Hepatocyte (in vitro differentiated cells): Measurements from ENCODE around the gene PMPCA.

Experiments
- EZH2 ChIP-seq: fragments of 200-600 bp; sonication (generic); IDR thresholded peaks from 2 replicates; pipeline ENCODE4 v1.6.1; 2016; ENCODE audit warnings: antibody characterized with exemption, mild to moderate bottlenecking, borderline replicate concordance
- EZH2phosphoT487 ChIP-seq: fragments of 200-600 bp; sonication (generic); IDR thresholded peaks from one replicate; pipeline ENCODE4 v1.6.1; 2018; ENCODE audit warnings: antibody characterized with exemption, mild to moderate bottlenecking, low read depth, moderate library complexity; ENCODE audit not compliant: unreplicated experiment, severe bottlenecking
- TF ChIP-seq, protein P1 (sequence below): fragments of 200-600 bp; sonication (generic); IDR thresholded peaks from 2 replicates; pipeline ENCODE4 v1.5.1; 2016; ENCODE audit warnings: antibody characterized with exemption, mild to moderate bottlenecking; ENCODE audit not compliant: poor library complexity

GRCh38 chr9:136434580-136435169, 24.2 kb downstream of the PMPCA start:
- TF ChIP-seq, protein P1, sequence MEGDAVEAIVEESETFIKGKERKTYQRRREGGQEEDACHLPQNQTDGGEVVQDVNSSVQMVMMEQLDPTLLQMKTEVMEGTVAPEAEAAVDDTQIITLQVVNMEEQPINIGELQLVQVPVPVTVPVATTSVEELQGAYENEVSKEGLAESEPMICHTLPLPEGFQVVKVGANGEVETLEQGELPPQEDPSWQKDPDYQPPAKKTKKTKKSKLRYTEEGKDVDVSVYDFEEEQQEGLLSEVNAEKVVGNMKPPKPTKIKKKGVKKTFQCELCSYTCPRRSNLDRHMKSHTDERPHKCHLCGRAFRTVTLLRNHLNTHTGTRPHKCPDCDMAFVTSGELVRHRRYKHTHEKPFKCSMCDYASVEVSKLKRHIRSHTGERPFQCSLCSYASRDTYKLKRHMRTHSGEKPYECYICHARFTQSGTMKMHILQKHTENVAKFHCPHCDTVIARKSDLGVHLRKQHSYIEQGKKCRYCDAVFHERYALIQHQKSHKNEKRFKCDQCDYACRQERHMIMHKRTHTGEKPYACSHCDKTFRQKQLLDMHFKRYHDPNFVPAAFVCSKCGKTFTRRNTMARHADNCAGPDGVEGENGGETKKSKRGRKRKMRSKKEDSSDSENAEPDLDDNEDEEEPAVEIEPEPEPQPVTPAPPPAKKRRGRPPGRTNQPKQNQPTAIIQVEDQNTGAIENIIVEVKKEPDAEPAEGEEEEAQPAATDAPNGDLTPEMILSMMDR = no peak
- TF ChIP-seq EZH2phosphoT487 (no peak), EZH2 (no peak)
